ENCODE results near the gene THSD7A. TPM values are rescaled to one million over a fixed set of nuclear protein-coding genes. Genes with fewer than 3 reads are reported as not detected.

The THSD7A gene
- total RNA-seq, 1 experiment from 2014 or later: 4.0 TPM

GRCh38 chr7:11727864-11728263 is 104.1 kb downstream of the THSD7A start:
- intact Hi-C loops (cut with micrococcal nuclease; ENCODE audit: unreplicated experiment): no loop called here
- Histone ChIP-seq H3K9me3 (ENCODE audit: insufficient read depth, low read depth) (no peaks in the 10 kb centered on the region), H3K79me2 (ENCODE audit: low read depth) (no peaks in the 10 kb centered on the region), H4K20me1 (ENCODE audit: insufficient read depth) (no peaks in the 10 kb centered on the region), H3K9me2 (ENCODE audit: insufficient read depth) (no peaks in the 10 kb centered on the region), H3K4me1 (replicated peaks; ENCODE audit: insufficient read depth) (no peaks in the 10 kb centered on the region), H2AFZ (no peak overlapping the region), H3K4me2 (no peak overlapping the region), H3K27ac (no peak overlapping the region), H3K4me3 (no peak overlapping the region), H3F3A (ENCODE audit: insufficient read depth, low read depth) (no peaks in the 10 kb centered on the region), H3K27me3 (ENCODE audit: insufficient read depth, low read depth) (no peaks in the 10 kb centered on the region), H3K36me3 (ENCODE audit: low read depth) (no peaks in the 10 kb centered on the region)
- no TSS peak for BruUV-seq (replicated peaks)
- CTCF ChIA-PET: no interaction called here
- POLR2A ChIA-PET (ENCODE audit: unreplicated experiment): no interaction called here
- no peak for TF ChIP-seq EZH2 (IDR thresholded peaks at IDR 0.05; ENCODE audit: low read depth)
- TF ChIP-seq, protein P1, sequence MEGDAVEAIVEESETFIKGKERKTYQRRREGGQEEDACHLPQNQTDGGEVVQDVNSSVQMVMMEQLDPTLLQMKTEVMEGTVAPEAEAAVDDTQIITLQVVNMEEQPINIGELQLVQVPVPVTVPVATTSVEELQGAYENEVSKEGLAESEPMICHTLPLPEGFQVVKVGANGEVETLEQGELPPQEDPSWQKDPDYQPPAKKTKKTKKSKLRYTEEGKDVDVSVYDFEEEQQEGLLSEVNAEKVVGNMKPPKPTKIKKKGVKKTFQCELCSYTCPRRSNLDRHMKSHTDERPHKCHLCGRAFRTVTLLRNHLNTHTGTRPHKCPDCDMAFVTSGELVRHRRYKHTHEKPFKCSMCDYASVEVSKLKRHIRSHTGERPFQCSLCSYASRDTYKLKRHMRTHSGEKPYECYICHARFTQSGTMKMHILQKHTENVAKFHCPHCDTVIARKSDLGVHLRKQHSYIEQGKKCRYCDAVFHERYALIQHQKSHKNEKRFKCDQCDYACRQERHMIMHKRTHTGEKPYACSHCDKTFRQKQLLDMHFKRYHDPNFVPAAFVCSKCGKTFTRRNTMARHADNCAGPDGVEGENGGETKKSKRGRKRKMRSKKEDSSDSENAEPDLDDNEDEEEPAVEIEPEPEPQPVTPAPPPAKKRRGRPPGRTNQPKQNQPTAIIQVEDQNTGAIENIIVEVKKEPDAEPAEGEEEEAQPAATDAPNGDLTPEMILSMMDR (conservative IDR thresholded peaks at IDR 0.05): no peak
- DNase-seq: no peak

- no peak for DNase-seq
- Histone ChIP-seq H3K79me2 (ENCODE audit: low read depth) (no peaks in the 10 kb centered on the region), H3F3A (ENCODE audit: insufficient read depth, low read depth) (no peaks in the 10 kb centered on the region), H3K4me1 (replicated peaks; ENCODE audit: insufficient read depth) (no peaks in the 10 kb centered on the region), H2AFZ (no peak overlapping the region), H3K27ac (no peak overlapping the region), H3K4me2 (no peak overlapping the region), H3K9me2 (ENCODE audit: insufficient read depth) (0 out of 2 replicates have a peak, but pooled peaks cover 6% of the 10 kb centered on the region), H4K20me1 (ENCODE audit: insufficient read depth) (no peaks in the 10 kb centered on the region), H3K27me3 (ENCODE audit: insufficient read depth, low read depth) (no peaks in the 10 kb centered on the region), H3K36me3 (ENCODE audit: low read depth) (no peaks in the 10 kb centered on the region), H3K4me3 (no peak overlapping the region), H3K9me3 (ENCODE audit: insufficient read depth, low read depth) (no peaks in the 10 kb centered on the region)
- no TSS peak for BruUV-seq (replicated peaks)
- intact Hi-C loops (cut with micrococcal nuclease; ENCODE audit: unreplicated experiment): no loop called here
- ChIA-PET POLR2A (ENCODE audit: unreplicated experiment) (no interaction called here), CTCF (no interaction called here)
- TF ChIP-seq EZH2 (IDR thresholded peaks at IDR 0.05; ENCODE audit: low read depth): no peak
- TF ChIP-seq, protein P1 (conservative IDR thresholded peaks at IDR 0.05): no peak
Measured at GRCh38 chr7:11726794-11727155, 105.2 kb downstream of the THSD7A start.

DNA sequence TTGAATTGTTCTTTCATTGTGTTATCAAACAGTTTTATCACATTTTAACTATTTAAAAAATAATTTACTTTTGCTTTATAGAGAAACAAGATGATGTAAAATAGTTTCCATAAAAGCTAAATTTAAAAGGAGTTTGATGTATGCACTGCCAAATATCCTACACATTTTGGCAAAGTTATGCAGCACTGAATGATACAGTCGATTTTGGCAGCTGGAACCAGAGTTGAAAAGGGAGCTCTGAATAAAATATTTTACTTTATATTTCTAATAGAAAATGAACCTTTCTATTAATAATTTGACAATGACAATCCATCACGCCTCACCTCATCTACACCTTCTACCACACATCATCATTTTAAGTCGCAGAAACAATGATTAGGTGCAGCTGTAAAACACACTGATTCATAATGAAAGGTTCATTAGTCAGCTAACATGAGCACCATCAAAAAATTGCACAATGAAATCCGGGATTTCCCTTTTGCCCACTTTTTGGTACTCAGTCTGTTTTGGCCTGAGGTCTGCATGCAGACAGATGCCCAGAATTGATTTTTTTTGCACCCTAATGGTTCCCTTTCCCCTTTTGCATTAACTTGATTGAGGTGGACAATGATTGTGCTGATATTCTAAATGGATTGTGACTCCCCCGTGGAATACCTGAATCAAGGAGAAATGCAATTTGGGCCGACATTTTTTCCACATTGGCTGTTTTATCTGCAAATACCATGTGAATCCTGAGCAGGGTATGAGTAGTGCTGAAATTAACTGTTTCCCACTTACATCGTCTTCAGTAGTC is 105.8 kb downstream of the THSD7A start:
- H3K9me2 ChIP-seq (ENCODE audit: insufficient read depth): 0 out of 2 replicates have a peak, but pooled peaks cover 6% of the 10 kb centered on the region
- no peaks in the 10 kb centered on the region for H3K36me3 ChIP-seq (ENCODE audit: low read depth)
- H2AFZ ChIP-seq: no peak overlapping the region
- no peaks in the 10 kb centered on the region for H3K27me3 ChIP-seq (ENCODE audit: insufficient read depth, low read depth)
- H3K9me3 ChIP-seq (ENCODE audit: insufficient read depth, low read depth): no peaks in the 10 kb centered on the region
- no peak for DNase-seq
- ChIA-PET POLR2A (ENCODE audit: unreplicated experiment) (no interaction called here), CTCF (no interaction called here)
- H3K4me1 ChIP-seq (replicated peaks; ENCODE audit: insufficient read depth): no peaks in the 10 kb centered on the region
- no peak overlapping the region for H3K27ac ChIP-seq
- H3F3A ChIP-seq (ENCODE audit: insufficient read depth, low read depth): no peaks in the 10 kb centered on the region
- H4K20me1 ChIP-seq (ENCODE audit: insufficient read depth): no peaks in the 10 kb centered on the region
- H3K4me3 ChIP-seq: no peak overlapping the region
- no TSS peak for BruUV-seq (replicated peaks)
- intact Hi-C loops (cut with micrococcal nuclease; ENCODE audit: unreplicated experiment): no loop called here
- no peak overlapping the region for H3K4me2 ChIP-seq
- no peaks in the 10 kb centered on the region for H3K79me2 ChIP-seq (ENCODE audit: low read depth)
- TF ChIP-seq, protein P1 (conservative IDR thresholded peaks at IDR 0.05): no peak
- no peak for TF ChIP-seq EZH2 (IDR thresholded peaks at IDR 0.05; ENCODE audit: low read depth)
